ENCODE data around the gene PLEKHO2.

PLEKHO2 gene

DNA sequence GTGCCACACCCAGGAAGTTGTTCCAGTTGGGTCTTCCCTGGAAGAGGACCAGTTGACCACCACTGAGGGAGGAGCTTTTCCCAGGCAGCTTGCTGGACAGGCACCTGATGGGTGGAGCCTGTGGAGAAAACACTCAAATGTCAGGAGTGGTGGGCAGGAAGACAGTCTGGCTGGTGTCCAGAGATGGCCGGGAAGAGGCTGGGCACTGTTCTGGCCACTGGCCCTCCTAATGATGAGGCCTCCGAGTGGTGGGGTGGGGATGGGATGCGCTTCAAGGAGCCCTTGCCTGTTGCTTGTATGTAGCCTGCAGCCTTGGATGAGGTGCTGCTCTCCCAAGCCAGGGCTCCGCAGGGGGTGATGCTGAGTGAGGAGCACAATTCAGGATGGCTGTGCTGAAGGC lies 12.3 kb downstream of the PLEKHO2 start:
- TF ChIP-seq ZFX (IDR thresholded peaks at IDR 0.05; ENCODE audit: borderline replicate concordance) = no peak
- TF ChIP-seq, protein P1, sequence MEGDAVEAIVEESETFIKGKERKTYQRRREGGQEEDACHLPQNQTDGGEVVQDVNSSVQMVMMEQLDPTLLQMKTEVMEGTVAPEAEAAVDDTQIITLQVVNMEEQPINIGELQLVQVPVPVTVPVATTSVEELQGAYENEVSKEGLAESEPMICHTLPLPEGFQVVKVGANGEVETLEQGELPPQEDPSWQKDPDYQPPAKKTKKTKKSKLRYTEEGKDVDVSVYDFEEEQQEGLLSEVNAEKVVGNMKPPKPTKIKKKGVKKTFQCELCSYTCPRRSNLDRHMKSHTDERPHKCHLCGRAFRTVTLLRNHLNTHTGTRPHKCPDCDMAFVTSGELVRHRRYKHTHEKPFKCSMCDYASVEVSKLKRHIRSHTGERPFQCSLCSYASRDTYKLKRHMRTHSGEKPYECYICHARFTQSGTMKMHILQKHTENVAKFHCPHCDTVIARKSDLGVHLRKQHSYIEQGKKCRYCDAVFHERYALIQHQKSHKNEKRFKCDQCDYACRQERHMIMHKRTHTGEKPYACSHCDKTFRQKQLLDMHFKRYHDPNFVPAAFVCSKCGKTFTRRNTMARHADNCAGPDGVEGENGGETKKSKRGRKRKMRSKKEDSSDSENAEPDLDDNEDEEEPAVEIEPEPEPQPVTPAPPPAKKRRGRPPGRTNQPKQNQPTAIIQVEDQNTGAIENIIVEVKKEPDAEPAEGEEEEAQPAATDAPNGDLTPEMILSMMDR (IDR thresholded peaks at IDR 0.05) = no peak
- no peak overlapping the region for H3K27ac ChIP-seq

DNA sequence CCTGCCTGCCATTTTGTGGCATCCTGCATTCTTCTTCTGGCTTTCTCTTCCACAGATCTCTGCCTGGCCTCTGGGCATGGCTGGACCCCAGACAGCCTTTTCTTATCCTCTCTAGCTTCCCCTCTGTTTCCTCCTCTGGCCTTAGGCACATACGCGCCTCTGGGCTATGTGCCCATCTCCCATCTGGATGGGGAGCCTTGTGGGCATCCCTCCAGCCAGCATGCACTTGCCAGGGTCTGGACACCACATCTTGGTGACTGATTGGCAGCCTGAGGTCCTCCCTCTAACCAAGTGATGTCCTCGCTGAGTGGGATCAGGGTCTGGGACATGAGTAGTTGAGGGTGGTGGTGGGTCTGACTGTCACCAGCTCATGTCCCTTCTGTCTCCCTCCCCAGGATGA lies 12.8 kb downstream of the PLEKHO2 start:
- TF ChIP-seq ZFX (IDR thresholded peaks at IDR 0.05; ENCODE audit: borderline replicate concordance) = no peak
- TF ChIP-seq, protein P1 (IDR thresholded peaks at IDR 0.05) = no peak
- no peak overlapping the region for H3K27ac ChIP-seq

DNA sequence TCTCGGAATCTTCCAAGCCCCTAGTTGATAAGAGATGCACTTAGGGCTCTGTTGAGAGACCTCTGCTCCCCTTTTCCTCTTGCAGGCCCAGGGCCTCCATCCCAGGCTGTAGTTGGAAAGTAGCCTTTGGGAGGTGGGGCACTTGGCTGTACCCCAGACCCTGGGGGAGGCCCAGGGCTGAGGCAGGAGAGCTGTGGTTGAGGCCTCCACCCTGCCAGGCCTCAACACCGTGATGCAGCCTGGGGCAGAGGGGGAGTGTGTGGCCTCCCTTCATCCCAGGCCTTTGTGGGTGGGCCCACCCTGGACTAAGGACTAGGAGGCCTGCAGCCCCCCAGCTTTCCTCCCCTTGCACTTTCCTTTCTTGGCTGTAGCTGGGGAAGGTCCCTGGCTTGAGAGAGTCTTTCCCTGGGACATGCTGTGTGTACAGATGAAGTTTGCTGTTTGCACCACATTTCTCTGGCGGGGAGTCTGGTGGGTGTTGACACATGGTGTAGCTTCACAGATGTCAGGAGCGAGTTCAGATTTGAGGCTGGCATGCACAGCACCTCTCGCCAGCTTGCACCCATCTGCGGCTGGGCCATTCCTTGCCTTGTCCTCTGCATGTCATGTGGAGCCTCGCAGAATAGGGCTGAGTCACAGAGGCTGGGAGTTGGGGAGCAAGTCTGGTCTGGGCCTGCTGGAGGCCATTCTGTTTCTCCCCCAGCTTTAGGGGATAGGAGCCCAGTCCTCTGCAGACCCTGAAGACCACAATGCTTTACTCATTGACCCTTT lies 13.7 kb downstream of the PLEKHO2 start:
- H3K27ac ChIP-seq = no peak overlapping the region
- TF ChIP-seq, protein P1 (IDR thresholded peaks at IDR 0.05) = no peak
- TF ChIP-seq ZFX (IDR thresholded peaks at IDR 0.05; ENCODE audit: borderline replicate concordance) = no peak

DNA sequence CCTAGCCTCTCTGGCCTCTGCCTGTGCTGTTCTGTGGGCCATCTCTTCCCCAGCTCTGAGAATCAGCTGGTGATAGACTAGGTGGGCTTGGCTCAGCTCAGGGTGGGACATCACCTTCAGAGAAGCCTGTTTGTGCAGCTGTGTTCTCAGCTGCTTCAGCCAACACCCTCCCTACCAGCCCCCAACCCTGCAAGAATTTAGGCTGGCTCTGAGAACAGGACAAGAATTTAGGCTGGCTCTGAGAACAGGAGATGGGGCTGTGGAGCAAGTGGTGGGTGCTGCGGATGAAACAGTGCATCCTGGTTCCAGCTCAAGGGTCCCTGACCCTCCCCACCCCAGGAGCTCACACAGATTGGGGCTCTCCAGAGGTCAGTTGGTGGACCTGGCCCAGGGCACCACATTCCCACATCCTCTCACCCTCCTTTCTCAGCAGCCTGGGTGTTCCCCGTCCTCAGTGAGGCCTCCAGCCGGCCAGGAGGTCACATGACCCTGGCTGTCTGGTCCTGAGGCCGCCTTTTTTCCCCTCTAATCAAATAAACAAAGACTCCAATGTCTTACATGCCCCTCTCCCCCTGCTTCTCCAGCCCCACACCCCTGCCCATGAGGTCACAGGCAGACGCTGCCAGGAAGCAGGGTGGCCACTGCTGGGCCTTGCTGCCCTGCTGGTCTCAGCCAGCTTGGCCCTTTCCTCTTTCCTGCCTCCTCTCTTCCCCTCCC lies 14.9 kb downstream of the PLEKHO2 start:
- TF ChIP-seq, protein P1 (IDR thresholded peaks at IDR 0.05) = no peak
- TF ChIP-seq ZFX (IDR thresholded peaks at IDR 0.05; ENCODE audit: borderline replicate concordance) = no peak
- no peak overlapping the region for H3K27ac ChIP-seq

DNA sequence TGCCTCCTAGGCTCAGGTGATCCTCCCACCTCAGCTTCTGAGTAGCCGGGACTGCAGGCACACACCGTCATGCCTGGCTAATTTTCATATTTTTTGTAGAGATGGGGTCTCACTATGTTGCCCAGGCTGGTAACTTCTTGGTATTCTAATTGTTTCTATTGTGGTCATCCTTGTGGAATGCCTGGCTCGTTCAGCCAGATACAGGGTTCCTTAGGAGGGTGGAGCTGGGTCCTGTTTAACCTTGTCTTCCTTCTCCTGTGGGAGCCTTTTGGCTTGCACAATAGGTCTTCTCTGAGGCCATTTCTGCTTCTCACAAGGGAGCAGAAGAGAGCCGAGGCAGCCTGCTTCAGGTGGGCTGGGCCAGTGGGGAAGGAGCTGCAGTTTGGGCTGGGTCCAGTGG lies 15.7 kb downstream of the PLEKHO2 start:
- TF ChIP-seq, protein P1 (IDR thresholded peaks at IDR 0.05) = no peak
- TF ChIP-seq ZFX (IDR thresholded peaks at IDR 0.05; ENCODE audit: borderline replicate concordance) = no peak
- H3K27ac ChIP-seq = no peak overlapping the region

DNA sequence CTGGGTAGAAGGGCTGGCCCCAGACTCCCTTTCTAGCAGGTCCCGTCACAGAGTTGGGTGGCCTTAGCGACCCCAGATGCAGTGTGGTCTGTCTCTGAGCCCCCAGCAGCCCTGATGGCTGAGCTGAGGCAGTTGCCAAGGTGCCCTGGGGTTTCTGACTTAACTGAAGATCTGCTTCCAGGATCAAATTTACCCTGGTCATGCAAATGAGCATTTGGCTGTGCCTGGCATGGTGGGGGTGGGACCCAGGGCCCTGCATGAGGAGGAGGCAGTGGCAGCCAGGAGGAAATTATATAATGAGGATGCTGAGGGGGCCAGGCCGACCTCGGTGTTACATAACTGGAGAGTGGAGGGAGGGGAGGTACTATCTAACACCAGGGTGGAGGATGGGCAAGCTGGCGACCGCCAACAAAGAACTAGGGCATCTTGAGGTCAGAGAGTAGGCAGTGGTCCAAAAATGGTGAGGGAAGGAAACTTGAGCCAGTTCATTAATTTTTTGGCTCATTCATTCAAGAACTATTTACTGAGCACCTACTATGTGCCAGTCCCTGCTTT lies 16.4 kb downstream of the PLEKHO2 start:
- TF ChIP-seq, protein P1 (IDR thresholded peaks at IDR 0.05) = no peak
- no peak for TF ChIP-seq ZFX (IDR thresholded peaks at IDR 0.05; ENCODE audit: borderline replicate concordance)
- no peak overlapping the region for H3K27ac ChIP-seq

GRCh38 chr15:64859226-64859625 lies 17.5 kb downstream of the PLEKHO2 start:
- no peak overlapping the region for H3K27ac ChIP-seq
- no peak for TF ChIP-seq ZFX (IDR thresholded peaks at IDR 0.05; ENCODE audit: borderline replicate concordance)
- TF ChIP-seq, protein P1 (IDR thresholded peaks at IDR 0.05) = no peak
